ENCODE results near the gene LMAN1. TPM values are rescaled to one million over a fixed set of nuclear protein-coding genes. Genes with fewer than 3 reads are reported as not detected.

The LMAN1 gene
- total and polyA plus RNA-seq, 4 donors, result 77.2 to 265 (median 98.6) TPM

DNA sequence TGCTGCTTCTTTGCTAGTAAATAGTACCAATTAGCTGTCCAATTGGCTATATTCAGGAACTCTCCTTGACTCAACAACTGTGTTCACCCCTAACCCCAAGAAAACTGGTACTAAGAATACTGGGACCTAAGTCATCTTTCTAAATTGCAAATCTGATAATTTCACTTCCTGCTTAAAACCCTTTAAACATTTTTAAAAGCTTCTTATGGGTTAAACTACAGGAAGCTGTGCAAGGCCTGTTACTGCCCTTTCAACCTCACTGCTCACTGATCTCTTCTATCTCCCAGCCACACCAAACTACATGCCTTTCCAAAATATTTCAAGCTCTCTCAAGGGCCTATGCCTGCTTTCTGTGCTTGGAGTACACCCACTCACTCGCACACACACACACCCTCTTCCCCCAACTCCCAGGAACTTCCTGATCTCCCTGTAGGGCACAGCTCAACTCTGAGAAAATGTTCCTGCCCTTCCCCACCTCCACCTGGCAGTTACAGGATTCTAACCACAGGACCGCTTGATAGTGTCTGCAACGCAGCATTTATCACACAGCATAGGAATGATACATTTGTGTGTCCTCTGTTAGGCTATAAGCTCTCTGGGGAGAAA lies 6.7 kb downstream of the LMAN1 start (continued):
- TF ChIP-seq, protein P1, sequence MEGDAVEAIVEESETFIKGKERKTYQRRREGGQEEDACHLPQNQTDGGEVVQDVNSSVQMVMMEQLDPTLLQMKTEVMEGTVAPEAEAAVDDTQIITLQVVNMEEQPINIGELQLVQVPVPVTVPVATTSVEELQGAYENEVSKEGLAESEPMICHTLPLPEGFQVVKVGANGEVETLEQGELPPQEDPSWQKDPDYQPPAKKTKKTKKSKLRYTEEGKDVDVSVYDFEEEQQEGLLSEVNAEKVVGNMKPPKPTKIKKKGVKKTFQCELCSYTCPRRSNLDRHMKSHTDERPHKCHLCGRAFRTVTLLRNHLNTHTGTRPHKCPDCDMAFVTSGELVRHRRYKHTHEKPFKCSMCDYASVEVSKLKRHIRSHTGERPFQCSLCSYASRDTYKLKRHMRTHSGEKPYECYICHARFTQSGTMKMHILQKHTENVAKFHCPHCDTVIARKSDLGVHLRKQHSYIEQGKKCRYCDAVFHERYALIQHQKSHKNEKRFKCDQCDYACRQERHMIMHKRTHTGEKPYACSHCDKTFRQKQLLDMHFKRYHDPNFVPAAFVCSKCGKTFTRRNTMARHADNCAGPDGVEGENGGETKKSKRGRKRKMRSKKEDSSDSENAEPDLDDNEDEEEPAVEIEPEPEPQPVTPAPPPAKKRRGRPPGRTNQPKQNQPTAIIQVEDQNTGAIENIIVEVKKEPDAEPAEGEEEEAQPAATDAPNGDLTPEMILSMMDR (IDR thresholded peaks at IDR 0.05; ENCODE audit: low read depth, low read length, missing input control), result no peak

DNA sequence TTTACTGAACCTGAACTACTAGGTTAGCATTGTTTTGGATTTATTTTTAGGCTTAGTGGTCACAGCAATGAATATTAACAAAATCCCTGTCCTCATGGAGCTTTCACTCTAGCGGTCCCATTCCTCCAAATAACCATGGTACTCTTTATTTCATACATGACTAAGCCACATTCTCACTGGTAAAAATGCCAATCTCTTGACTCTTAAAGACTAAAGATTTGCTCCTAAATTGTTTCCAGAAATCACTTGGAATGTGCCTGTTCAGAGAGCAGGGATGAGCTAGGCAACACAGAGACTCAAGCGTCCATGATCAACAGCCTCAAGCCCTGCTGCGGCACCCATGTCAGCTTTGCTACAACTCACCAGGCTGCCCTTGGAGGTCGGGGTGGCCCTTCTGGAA lies 13.5 kb downstream of the LMAN1 start:
- Histone ChIP-seq H3K27ac (ENCODE audit: low read depth in 1 of 2, low read length in 2 of 2) (no peak overlapping the region), H3K36me3 (ENCODE audit: control insufficient read depth in 4 of 4, insufficient read depth in 3 of 4, low read depth in 1 of 4, low read length in 3 of 4) (peaks cover 5 to 63% (median 59%) of the 10 kb centered on the region in 4 donors), H3K4me1 (ENCODE audit: control insufficient read depth in 4 of 4, insufficient read depth in 4 of 4, low read length in 3 of 4) (no peaks in the 10 kb centered on the region), H3K9me3 (ENCODE audit: control insufficient read depth in 4 of 4, low read length in 3 of 4) (no peaks in the 10 kb centered on the region), H3K9ac (ENCODE audit: low read depth in 1 of 2, low read length in 2 of 2) (no peak overlapping the region), H3K4me3 (ENCODE audit: low read depth in 1 of 3, low read length in 3 of 3) (no peak overlapping the region), H3K27me3 (ENCODE audit: control insufficient read depth in 4 of 4, insufficient read depth in 4 of 4, low read length in 3 of 4) (no peaks in the 10 kb centered on the region)
- 96% methylated on average over 4 of the region's 4 CpGs for WGBS
- DNase-seq (ENCODE audit: low spot score), result no peak
- no peak for TF ChIP-seq JUND (IDR thresholded peaks at IDR 0.05)

DNA sequence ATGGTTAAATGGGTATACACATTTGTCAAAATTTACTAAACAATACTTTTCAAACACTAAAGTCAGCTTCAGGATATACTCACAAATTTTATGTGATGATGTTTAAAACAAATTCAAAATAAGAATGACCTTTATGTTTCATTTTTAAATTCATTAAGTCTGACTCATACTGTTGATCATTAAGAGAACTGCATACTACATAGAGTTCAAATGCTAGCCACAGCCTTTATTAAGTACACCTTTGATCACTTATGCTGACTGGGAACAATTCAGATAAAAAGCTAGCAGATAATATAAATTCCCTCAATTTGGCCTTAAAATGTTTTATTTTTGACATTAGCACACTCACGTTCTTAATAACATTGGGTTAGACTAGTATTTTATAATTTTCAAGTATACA lies 14.1 kb downstream of the LMAN1 start:
- Histone ChIP-seq H3K4me3 (ENCODE audit: low read depth in 1 of 3, low read length in 3 of 3) (no peak overlapping the region), H3K4me1 (ENCODE audit: control insufficient read depth in 4 of 4, insufficient read depth in 4 of 4, low read length in 3 of 4) (no peaks in the 10 kb centered on the region), H3K27ac (ENCODE audit: low read depth in 1 of 2, low read length in 2 of 2) (no peak overlapping the region), H3K36me3 (ENCODE audit: control insufficient read depth in 4 of 4, insufficient read depth in 3 of 4, low read depth in 1 of 4, low read length in 3 of 4) (peaks cover 5 to 64% (median 63%) of the 10 kb centered on the region in 4 donors), H3K9ac (ENCODE audit: low read depth in 1 of 2, low read length in 2 of 2) (no peak overlapping the region), H3K27me3 (ENCODE audit: control insufficient read depth in 4 of 4, insufficient read depth in 4 of 4, low read length in 3 of 4) (no peaks in the 10 kb centered on the region), H3K9me3 (ENCODE audit: control insufficient read depth in 4 of 4, low read length in 3 of 4) (no peaks in the 10 kb centered on the region)
- WGBS, result 0% methylated on average over 1 of the region's 1 CpG
- no peak for TF ChIP-seq JUND (IDR thresholded peaks at IDR 0.05)
- TF ChIP-seq FOXA2 (IDR thresholded peaks at IDR 0.05), result no peak
- TF ChIP-seq, protein P2, sequence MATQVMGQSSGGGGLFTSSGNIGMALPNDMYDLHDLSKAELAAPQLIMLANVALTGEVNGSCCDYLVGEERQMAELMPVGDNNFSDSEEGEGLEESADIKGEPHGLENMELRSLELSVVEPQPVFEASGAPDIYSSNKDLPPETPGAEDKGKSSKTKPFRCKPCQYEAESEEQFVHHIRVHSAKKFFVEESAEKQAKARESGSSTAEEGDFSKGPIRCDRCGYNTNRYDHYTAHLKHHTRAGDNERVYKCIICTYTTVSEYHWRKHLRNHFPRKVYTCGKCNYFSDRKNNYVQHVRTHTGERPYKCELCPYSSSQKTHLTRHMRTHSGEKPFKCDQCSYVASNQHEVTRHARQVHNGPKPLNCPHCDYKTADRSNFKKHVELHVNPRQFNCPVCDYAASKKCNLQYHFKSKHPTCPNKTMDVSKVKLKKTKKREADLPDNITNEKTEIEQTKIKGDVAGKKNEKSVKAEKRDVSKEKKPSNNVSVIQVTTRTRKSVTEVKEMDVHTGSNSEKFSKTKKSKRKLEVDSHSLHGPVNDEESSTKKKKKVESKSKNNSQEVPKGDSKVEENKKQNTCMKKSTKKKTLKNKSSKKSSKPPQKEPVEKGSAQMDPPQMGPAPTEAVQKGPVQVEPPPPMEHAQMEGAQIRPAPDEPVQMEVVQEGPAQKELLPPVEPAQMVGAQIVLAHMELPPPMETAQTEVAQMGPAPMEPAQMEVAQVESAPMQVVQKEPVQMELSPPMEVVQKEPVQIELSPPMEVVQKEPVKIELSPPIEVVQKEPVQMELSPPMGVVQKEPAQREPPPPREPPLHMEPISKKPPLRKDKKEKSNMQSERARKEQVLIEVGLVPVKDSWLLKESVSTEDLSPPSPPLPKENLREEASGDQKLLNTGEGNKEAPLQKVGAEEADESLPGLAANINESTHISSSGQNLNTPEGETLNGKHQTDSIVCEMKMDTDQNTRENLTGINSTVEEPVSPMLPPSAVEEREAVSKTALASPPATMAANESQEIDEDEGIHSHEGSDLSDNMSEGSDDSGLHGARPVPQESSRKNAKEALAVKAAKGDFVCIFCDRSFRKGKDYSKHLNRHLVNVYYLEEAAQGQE (IDR thresholded peaks at IDR 0.05), result no peak
- no peak for TF ChIP-seq MAX (IDR thresholded peaks at IDR 0.05)
- TF ChIP-seq, protein P3, sequence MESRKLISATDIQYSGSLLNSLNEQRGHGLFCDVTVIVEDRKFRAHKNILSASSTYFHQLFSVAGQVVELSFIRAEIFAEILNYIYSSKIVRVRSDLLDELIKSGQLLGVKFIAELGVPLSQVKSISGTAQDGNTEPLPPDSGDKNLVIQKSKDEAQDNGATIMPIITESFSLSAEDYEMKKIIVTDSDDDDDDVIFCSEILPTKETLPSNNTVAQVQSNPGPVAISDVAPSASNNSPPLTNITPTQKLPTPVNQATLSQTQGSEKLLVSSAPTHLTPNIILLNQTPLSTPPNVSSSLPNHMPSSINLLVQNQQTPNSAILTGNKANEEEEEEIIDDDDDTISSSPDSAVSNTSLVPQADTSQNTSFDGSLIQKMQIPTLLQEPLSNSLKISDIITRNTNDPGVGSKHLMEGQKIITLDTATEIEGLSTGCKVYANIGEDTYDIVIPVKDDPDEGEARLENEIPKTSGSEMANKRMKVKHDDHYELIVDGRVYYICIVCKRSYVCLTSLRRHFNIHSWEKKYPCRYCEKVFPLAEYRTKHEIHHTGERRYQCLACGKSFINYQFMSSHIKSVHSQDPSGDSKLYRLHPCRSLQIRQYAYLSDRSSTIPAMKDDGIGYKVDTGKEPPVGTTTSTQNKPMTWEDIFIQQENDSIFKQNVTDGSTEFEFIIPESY (IDR thresholded peaks at IDR 0.05), result no peak
- TF ChIP-seq GABPA (IDR thresholded peaks at IDR 0.05 in 1 of 2, conservative IDR thresholded peaks at IDR 0.05 in 1 of 2), result no peak
- TF ChIP-seq EGR1 (IDR thresholded peaks at IDR 0.05; ENCODE audit: low read depth in 2 of 2), result no peak
- no peak for TF ChIP-seq NR2F2 (IDR thresholded peaks at IDR 0.05)
- no peak for TF ChIP-seq HNF4A (conservative IDR thresholded peaks at IDR 0.05)
- TF ChIP-seq RXRA (IDR thresholded peaks at IDR 0.05), result no peak
- no peak for TF ChIP-seq SP1 (IDR thresholded peaks at IDR 0.05)
- no peak for TF ChIP-seq TAF1 (conservative IDR thresholded peaks at IDR 0.05)
- TF ChIP-seq, protein P4, sequence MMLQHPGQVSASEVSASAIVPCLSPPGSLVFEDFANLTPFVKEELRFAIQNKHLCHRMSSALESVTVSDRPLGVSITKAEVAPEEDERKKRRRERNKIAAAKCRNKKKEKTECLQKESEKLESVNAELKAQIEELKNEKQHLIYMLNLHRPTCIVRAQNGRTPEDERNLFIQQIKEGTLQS (IDR thresholded peaks at IDR 0.05), result no peak
- DNase-seq (ENCODE audit: low spot score), result no peak
